A673 (cell line): ENCODE data around the gene ARHGEF28.

ENCODE experiments used
- CTCF ChIP-seq: fragments of 300-800, 200-600 bp; sonication (generic); conservative IDR thresholded peaks from 2 replicates; pipeline ENCODE4 v1.5.1; 2017; ENCODE audit warnings: low read depth, mild to moderate bottlenecking, antibody characterized with exemption, low read length, moderate library complexity, mixed read lengths
- EZH2 ChIP-seq: fragments of 200-600 bp; sonication (generic); IDR thresholded peaks from 2 replicates; pipeline ENCODE4 v1.6.1; 2017; ENCODE audit warnings: borderline replicate concordance, low read depth, mild to moderate bottlenecking, mixed read lengths, antibody characterized with exemption, low read length; ENCODE audit not compliant: poor library complexity, severe bottlenecking

- no peak for TF ChIP-seq CTCF
- no peak for TF ChIP-seq EZH2
Observed at GRCh38 chr5:73899055-73899454, 273.1 kb downstream of the ARHGEF28 start.
